CD14-positive monocyte (primary cell): ENCODE data around the gene MTUS2. TPM values are rescaled to one million over a fixed set of nuclear protein-coding genes. Genes with fewer than 3 reads are reported as not detected.
A peak's percentile ranks its signal among the peaks of the same experiment; 100 is the strongest.

Source experiments
- DNase-seq, 3 donors: peaks; one replicate each; pipeline ENCODE4 v3.0.0-alpha.2; 2011 to 2022
- H2AFZ ChIP-seq: 2 replicates; pipeline ENCODE4 v1.6.0; 2012; ENCODE audit warnings: mild to moderate bottlenecking, low read depth, low read length, inconsistent platforms; ENCODE audit not compliant: insufficient read depth, poor library complexity, severe bottlenecking
- H3K27ac ChIP-seq, 2 donors: 1 replicate in 1 of 2; 2 replicates in 1 of 2; pipeline ENCODE4 v1.5.1; 2012 to 2013; ENCODE audit warnings: low read length in 2 of 2, control low read depth in 1 of 2, inconsistent platforms in 1 of 2, low read depth in 1 of 2, mild to moderate bottlenecking in 1 of 2
- H3K27me3 ChIP-seq, 2 donors: one replicate each; pipeline versions ENCODE4 v1.6.0 to v1.6.1; 2011 to 2013; ENCODE audit warnings: low read length in 2 of 2; ENCODE audit not compliant: control insufficient read depth in 2 of 2, insufficient read depth in 2 of 2
- H3K36me3 ChIP-seq, 2 donors: replicated peaks in 1 of 2; 1 replicate in 1 of 2; 2 replicates in 1 of 2; pipeline versions ENCODE4 v1.5.1 to v1.6.1; 2012 to 2013; ENCODE audit warnings: low read length in 2 of 2, control low read depth in 1 of 2, inconsistent platforms in 1 of 2, mild to moderate bottlenecking in 1 of 2; ENCODE audit not compliant: insufficient read depth in 2 of 2, control insufficient read depth in 1 of 2
- H3K4me1 ChIP-seq, 2 donors: 1 replicate in 1 of 2; 2 replicates in 1 of 2; pipeline versions ENCODE4 v1.5.1 to v1.6.1; 2012 to 2013; ENCODE audit warnings: low read length in 2 of 2, control low read depth in 1 of 2, inconsistent platforms in 1 of 2, mild to moderate bottlenecking in 1 of 2, moderate library complexity in 1 of 2; ENCODE audit not compliant: insufficient read depth in 2 of 2, control insufficient read depth in 1 of 2
- H3K4me2 ChIP-seq: replicated peaks from 2 replicates; pipeline ENCODE3; 2012; ENCODE audit warnings: low read length, moderate library complexity, mild to moderate bottlenecking; ENCODE audit not compliant: poor library complexity, severe bottlenecking; ENCODE audit errors: extremely low read depth
- H3K4me3 ChIP-seq, 3 experiments: fragments of 200-600 bp in 1 of 3; sonication (generic) in 1 of 3; replicated peaks in 1 of 3; 1 replicate in 2 of 3; 2 replicates in 1 of 3; pipeline ENCODE4 v1.5.1; 2011 to 2013; ENCODE audit warnings: low read length in 3 of 3, mild to moderate bottlenecking in 3 of 3, control low read depth in 2 of 3, low read depth in 2 of 3, inconsistent platforms in 1 of 3, moderate library complexity in 1 of 3
- H3K79me2 ChIP-seq: 2 replicates; pipeline ENCODE4 v1.6.0; 2012; ENCODE audit warnings: mild to moderate bottlenecking, control low read depth, inconsistent platforms, low read length, moderate library complexity; ENCODE audit not compliant: insufficient read depth
- H3K9ac ChIP-seq: 2 replicates; pipeline ENCODE4 v1.6.0; 2017; ENCODE audit warnings: low read length, mild to moderate bottlenecking; ENCODE audit not compliant: insufficient read depth, poor library complexity, severe bottlenecking
- H3K9me3 ChIP-seq, 2 donors: replicated peaks in 1 of 2; 1 replicate in 1 of 2; 2 replicates in 1 of 2; pipeline versions ENCODE4 v1.5.1 to v1.6.1; 2012 to 2013; ENCODE audit warnings: low read length in 2 of 2, control low read depth in 1 of 2; ENCODE audit not compliant: control insufficient read depth in 1 of 2, insufficient read depth in 1 of 2
- H4K20me1 ChIP-seq: 2 replicates; pipeline ENCODE4 v1.6.0; 2012; ENCODE audit warnings: mild to moderate bottlenecking, low read length, control low read depth, moderate library complexity; ENCODE audit not compliant: insufficient read depth
- H3K27ac Mint-ChIP-seq, 7 donors: one replicate each; pipeline ENCODE4 v1.8.0; 2020; ENCODE audit warnings: mild to moderate bottlenecking in 7 of 7, mixed read lengths in 7 of 7, moderate library complexity in 6 of 7, inconsistent platforms in 2 of 7
- H3K27me3 Mint-ChIP-seq, 3 donors: one replicate each; pipeline ENCODE4 v1.8.0; 2021 to 2022; ENCODE audit warnings: low read depth in 3 of 3, mild to moderate bottlenecking in 3 of 3, mixed read lengths in 3 of 3, moderate library complexity in 3 of 3, inconsistent platforms in 1 of 3
- H3K36me3 Mint-ChIP-seq, 2 donors: one replicate each; pipeline ENCODE4 v1.8.0; 2020; ENCODE audit warnings: mixed read lengths in 2 of 2, inconsistent platforms in 1 of 2, mild to moderate bottlenecking in 1 of 2
- H3K4me1 Mint-ChIP-seq: one replicate; pipeline ENCODE4 v1.8.0; 2020; ENCODE audit warnings: mild to moderate bottlenecking, mixed read lengths
- H3K4me3 Mint-ChIP-seq, 2 donors: one replicate each; pipeline ENCODE4 v1.8.0; 2020; ENCODE audit warnings: mild to moderate bottlenecking in 2 of 2, mixed read lengths in 2 of 2, moderate library complexity in 1 of 2
- H3K9me3 Mint-ChIP-seq, 7 donors: one replicate each; pipeline ENCODE4 v1.8.0; 2020 to 2022; ENCODE audit warnings: mixed read lengths in 7 of 7, mild to moderate bottlenecking in 6 of 7, moderate library complexity in 6 of 7, inconsistent platforms in 2 of 7
- WGBS: methylation state at CpG from one replicate; pipeline ENCODE4 v1.1.5; 2013; ENCODE audit warnings: missing lambda C conversion rate; ENCODE audit not compliant: insufficient coverage; 5-methylcytosine and 5-hydroxymethylcytosine counted together
- intact Hi-C, 2 donors: fragments of 100-400 bp; cut with micrococcal nuclease; formaldehyde crosslinking; loops; one replicate each; pipeline versions ENCODE4 v1.15.0 to v1.15.1; 2023
- polyA plus RNA-seq, 3 donors: library from polyadenylated mRNA; depleted of rRNA in 1 of 3; unstranded in 2 of 3; stranded (reverse) in 1 of 3; fragments of 300-500 nt in 2 of 3; fragments of >200 nt in 1 of 3; fragmentation: Illumina TruSeq in 2 of 3; gene quantifications; 1 replicate in 2 of 3; 2 replicates in 1 of 3; pipeline ENCODE4 v1.2.3, GENCODE V29; 2012 to 2021
- TF ChIP-seq, protein P1 (sequence below): fragments of 200-600 bp; IDR thresholded peaks from one replicate; pipeline ENCODE4 v1.8.0; 2022; ENCODE audit warnings: antibody characterized with exemption, mild to moderate bottlenecking

Gene MTUS2
- polyA plus RNA-seq, 3 donors, result 0.04 TPM; not detected in 2

DNA sequence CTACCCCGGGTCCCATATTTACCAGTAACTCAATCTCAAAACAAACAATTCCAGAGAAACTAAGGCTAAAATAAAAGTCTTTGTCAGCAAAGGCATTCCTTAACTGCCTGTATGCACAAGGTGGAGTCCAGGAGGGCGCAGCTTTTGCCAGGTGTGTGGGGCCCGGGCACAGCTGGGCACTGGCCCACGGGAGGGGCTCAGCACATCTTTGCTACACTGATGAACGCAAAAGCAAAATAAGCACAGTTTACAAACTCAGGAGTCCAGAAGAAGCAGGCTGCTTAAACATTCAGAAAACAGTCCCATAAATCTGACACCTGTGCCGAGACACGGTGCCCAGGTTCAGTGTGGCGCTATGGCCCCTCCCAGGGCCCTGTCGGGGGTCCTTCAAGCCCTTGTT is 704.5 kb downstream of the MTUS2 start:
- H3K36me3 ChIP-seq, result peaks cover 65 to 82% of the 10 kb centered on the region in 2 donors
- no peak for DNase-seq
- H3K79me2 ChIP-seq, result no peaks in the 10 kb centered on the region
- no peaks in the 10 kb centered on the region for H3K4me1 ChIP-seq
- H3K4me2 ChIP-seq, result no peak overlapping the region
- Mint-ChIP-seq H3K4me3 (no peak overlapping the region), H3K4me1 (no peaks in the 10 kb centered on the region), H3K36me3 (peaks cover 74 to 80% of the 10 kb centered on the region in 2 donors), H3K27me3 (peaks cover 0 to 2% (median 0%) of the 10 kb centered on the region in 3 donors), H3K9me3 (no peaks in the 10 kb centered on the region), H3K27ac (peak overlapping the region in 1 of 7 donors; percentile 11)
- TF ChIP-seq, protein P1, sequence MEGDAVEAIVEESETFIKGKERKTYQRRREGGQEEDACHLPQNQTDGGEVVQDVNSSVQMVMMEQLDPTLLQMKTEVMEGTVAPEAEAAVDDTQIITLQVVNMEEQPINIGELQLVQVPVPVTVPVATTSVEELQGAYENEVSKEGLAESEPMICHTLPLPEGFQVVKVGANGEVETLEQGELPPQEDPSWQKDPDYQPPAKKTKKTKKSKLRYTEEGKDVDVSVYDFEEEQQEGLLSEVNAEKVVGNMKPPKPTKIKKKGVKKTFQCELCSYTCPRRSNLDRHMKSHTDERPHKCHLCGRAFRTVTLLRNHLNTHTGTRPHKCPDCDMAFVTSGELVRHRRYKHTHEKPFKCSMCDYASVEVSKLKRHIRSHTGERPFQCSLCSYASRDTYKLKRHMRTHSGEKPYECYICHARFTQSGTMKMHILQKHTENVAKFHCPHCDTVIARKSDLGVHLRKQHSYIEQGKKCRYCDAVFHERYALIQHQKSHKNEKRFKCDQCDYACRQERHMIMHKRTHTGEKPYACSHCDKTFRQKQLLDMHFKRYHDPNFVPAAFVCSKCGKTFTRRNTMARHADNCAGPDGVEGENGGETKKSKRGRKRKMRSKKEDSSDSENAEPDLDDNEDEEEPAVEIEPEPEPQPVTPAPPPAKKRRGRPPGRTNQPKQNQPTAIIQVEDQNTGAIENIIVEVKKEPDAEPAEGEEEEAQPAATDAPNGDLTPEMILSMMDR, result no peak
- no peak overlapping the region for H3K4me3 ChIP-seq
- no peaks in the 10 kb centered on the region for H4K20me1 ChIP-seq
- H3K9ac ChIP-seq, result no peak overlapping the region
- H2AFZ ChIP-seq, result no peak overlapping the region
- H3K9me3 ChIP-seq, result no peaks in the 10 kb centered on the region
- intact Hi-C loops, result no loop called here
- no peak overlapping the region for H3K27ac ChIP-seq
- H3K27me3 ChIP-seq, result no peaks in the 10 kb centered on the region
- 98% methylated on average over 9 of the region's 9 CpGs for WGBS

DNA sequence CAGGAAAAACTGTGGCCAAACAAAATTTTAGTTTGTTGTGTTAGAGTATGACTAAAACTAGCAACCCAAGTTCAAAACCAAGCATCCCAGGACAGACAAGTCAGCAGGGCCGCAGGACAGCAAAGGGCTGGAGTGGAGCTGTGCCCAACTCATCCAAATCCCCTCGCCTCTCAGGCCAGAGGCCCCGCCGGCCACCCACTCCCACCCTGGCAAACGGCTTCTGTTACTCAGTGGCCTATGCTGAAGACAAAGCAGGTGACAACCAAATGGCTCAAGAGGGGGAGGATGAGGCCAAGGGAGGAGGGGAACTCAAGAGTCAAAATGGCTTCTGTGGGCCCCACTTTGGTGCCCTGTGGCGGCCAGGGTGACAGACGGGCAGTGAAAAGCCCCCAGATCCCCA is 705.6 kb downstream of the MTUS2 start:
- no peak overlapping the region for H3K9ac ChIP-seq
- no peak overlapping the region for H2AFZ ChIP-seq
- no peaks in the 10 kb centered on the region for H3K79me2 ChIP-seq
- 94% methylated on average over 3 of the region's 7 CpGs for WGBS
- H3K4me1 ChIP-seq, result no peaks in the 10 kb centered on the region
- H3K36me3 ChIP-seq, result peaks cover 67 to 82% of the 10 kb centered on the region in 2 donors
- H3K27ac Mint-ChIP-seq, result no peak overlapping the region
- no peak overlapping the region for H3K27ac ChIP-seq
- H3K9me3 Mint-ChIP-seq, result no peaks in the 10 kb centered on the region
- no peak overlapping the region for H3K4me3 Mint-ChIP-seq
- peaks cover 76 to 81% of the 10 kb centered on the region in 2 donors for H3K36me3 Mint-ChIP-seq
- no peaks in the 10 kb centered on the region for H3K27me3 ChIP-seq
- H3K9me3 ChIP-seq, result no peaks in the 10 kb centered on the region
- intact Hi-C loops, result no loop called here
- no peaks in the 10 kb centered on the region for H4K20me1 ChIP-seq
- peaks cover 0 to 2% (median 0%) of the 10 kb centered on the region in 3 donors for H3K27me3 Mint-ChIP-seq
- no peak for DNase-seq
- no peak overlapping the region for H3K4me2 ChIP-seq
- no peak overlapping the region for H3K4me3 ChIP-seq
- H3K4me1 Mint-ChIP-seq, result no peaks in the 10 kb centered on the region
- TF ChIP-seq, protein P1, result no peak
